HepG2 (cell line): ENCODE data around the gene MPPE1. TPM values are rescaled to one million over a fixed set of nuclear protein-coding genes. Genes with fewer than 3 reads are reported as not detected.
A peak's percentile ranks its signal among the peaks of the same experiment; 100 is the strongest.

Experiments
- ADNP ChIP-seq: sonication (generic); formaldehyde crosslinking; IDR thresholded peaks from 2 replicates; pipeline ENCODE4 v1.4.0; 2020; ENCODE audit warnings: missing genetic modification reagents
- ELF4 ChIP-seq: sonication (generic); formaldehyde crosslinking; IDR thresholded peaks from 2 replicates; pipeline ENCODE4 v1.5.0; 2020; ENCODE audit warnings: missing genetic modification reagents, mild to moderate bottlenecking, moderate library complexity, borderline replicate concordance
- HCFC1 ChIP-seq: fragments of 150-350 bp; IDR thresholded peaks from 2 replicates; pipeline ENCODE4 v1.6.1; 2014; ENCODE audit warnings: low read depth, low read length
- IKZF4 ChIP-seq: sonication (generic); formaldehyde crosslinking; IDR thresholded peaks from 2 replicates; pipeline ENCODE4 v1.5.1; 2020; ENCODE audit warnings: borderline replicate concordance, mild to moderate bottlenecking, low read depth, missing genetic modification reagents; ENCODE audit errors: not compliant biosample characterization
- MED8 ChIP-seq: sonication (generic); formaldehyde crosslinking; IDR thresholded peaks from 2 replicates; pipeline ENCODE4 v1.8.1; 2023; ENCODE audit warnings: mild to moderate bottlenecking, missing genetic modification reagents; ENCODE audit not compliant: insufficient replicate concordance
- NR2C2 ChIP-seq: sonication (generic); formaldehyde crosslinking; IDR thresholded peaks from 2 replicates; pipeline ENCODE4 v1.4.0; 2020; ENCODE audit warnings: missing genetic modification reagents, mild to moderate bottlenecking, moderate library complexity, borderline replicate concordance
- SOX5 ChIP-seq: IDR thresholded peaks from 2 replicates; pipeline ENCODE4 v1.6.1; 2016; ENCODE audit warnings: borderline replicate concordance
- SP4 ChIP-seq: sonication (generic); formaldehyde crosslinking; IDR thresholded peaks from 2 replicates; pipeline ENCODE4 v1.8.1; 2023; ENCODE audit warnings: mild to moderate bottlenecking, missing genetic modification reagents
- TCF12 ChIP-seq, 2 experiments: fragments of 450-650 bp in 1 of 2; sonication (generic) in 1 of 2; formaldehyde crosslinking in 1 of 2; IDR thresholded peaks; 2 replicates each; pipeline versions ENCODE4 v1.6.1 to v1.8.0; 2017 to 2022; ENCODE audit warnings: antibody characterized with exemption in 1 of 2, mild to moderate bottlenecking in 1 of 2, missing genetic modification reagents in 1 of 2, moderate library complexity in 1 of 2
- U2AF2 ChIP-seq: fragments of 200-400 bp; formaldehyde crosslinking; IDR thresholded peaks from 2 replicates; pipeline ENCODE4 v1.6.1; 2017; ENCODE audit warnings: low read depth, mild to moderate bottlenecking, low read length
- XBP1 ChIP-seq: sonication (generic); formaldehyde crosslinking; IDR thresholded peaks from 2 replicates; pipeline ENCODE4 v1.5.0; 2020; ENCODE audit warnings: missing genetic modification reagents
- ZKSCAN1 ChIP-seq: fragments of 150-350 bp; IDR thresholded peaks from 2 replicates; pipeline ENCODE4 v1.6.1; 2014; ENCODE audit warnings: low read length
- ZNF121 ChIP-seq: sonication (generic); formaldehyde crosslinking; IDR thresholded peaks from 2 replicates; pipeline ENCODE4 v1.5.0; 2020; ENCODE audit warnings: mild to moderate bottlenecking, missing genetic modification reagents
- ZNF335 ChIP-seq: sonication (generic); formaldehyde crosslinking; IDR thresholded peaks from 2 replicates; pipeline ENCODE4 v1.4.0; 2020; ENCODE audit warnings: missing genetic modification reagents
- ZNF44 ChIP-seq: sonication (generic); formaldehyde crosslinking; IDR thresholded peaks from 2 replicates; pipeline ENCODE4 v1.5.1; 2020; ENCODE audit warnings: mild to moderate bottlenecking, missing genetic modification reagents
- ZNF468 ChIP-seq: sonication (generic); formaldehyde crosslinking; IDR thresholded peaks from 2 replicates; pipeline ENCODE4 v1.8.0; 2022; ENCODE audit warnings: mild to moderate bottlenecking, moderate library complexity, missing genetic modification reagents
- ZNF572 ChIP-seq: sonication (generic); formaldehyde crosslinking; IDR thresholded peaks from 2 replicates; pipeline ENCODE4 v1.5.1; 2020; ENCODE audit warnings: mild to moderate bottlenecking, missing genetic modification reagents
- ZNF652 ChIP-seq: IDR thresholded peaks from 2 replicates; pipeline ENCODE4 v1.6.1; 2016; ENCODE audit warnings: low read depth, borderline replicate concordance
- polyA plus RNA-seq, 8 experiments: library from polyadenylated mRNA; depleted of rRNA in 3 of 8; stranded (reverse) in 7 of 8; unstranded in 1 of 8; fragments of >200 nt; fragmentation: Illumina TruSeq in 4 of 8; extraction: Trizol in 4 of 8; gene quantifications; 2 replicates each; pipeline versions ENCODE4 v1.2.1 to v1.2.3, GENCODE V29; 2011 to 2016; ENCODE audit warnings: low read depth in 4 of 8, missing spikeins in 1 of 8, mixed read lengths in 1 of 8; ENCODE audit not compliant: insufficient read depth in 1 of 8
- total RNA-seq, 5 experiments: library from RNA; depleted of rRNA; stranded (reverse); fragments of >200 nt; fragmentation: Illumina TruSeq; extraction: Trizol; gene quantifications; 2 replicates each; pipeline ENCODE4 v1.2.3, GENCODE V29; 2016; ENCODE audit warnings: low read depth in 1 of 5
- TF ChIP-seq, protein P1 (sequence below), 2 experiments: sonication (generic) in 1 of 2; formaldehyde crosslinking in 1 of 2; IDR thresholded peaks; 2 replicates each; pipeline versions ENCODE4 v1.4.0 to v1.6.1; 2016 to 2020; ENCODE audit warnings: borderline replicate concordance in 1 of 2, low read depth in 1 of 2, mild to moderate bottlenecking in 1 of 2, missing genetic modification reagents in 1 of 2
- TF ChIP-seq, protein P2 (sequence below): IDR thresholded peaks from 2 replicates; pipeline ENCODE4 v1.6.1; 2016; ENCODE audit warnings: missing biosample characterization, missing genetic modification reagents, low read depth
- TF ChIP-seq, protein P3 (sequence below), 2 experiments: sonication (generic) in 1 of 2; formaldehyde crosslinking in 1 of 2; IDR thresholded peaks; 2 replicates each; pipeline versions ENCODE4 v1.5.1 to v1.6.1; 2011 to 2020; ENCODE audit warnings: borderline replicate concordance in 1 of 2, low read depth in 1 of 2, low read length in 1 of 2, mild to moderate bottlenecking in 1 of 2, missing genetic modification reagents in 1 of 2, moderate library complexity in 1 of 2

MPPE1 gene
- total and polyA plus RNA-seq, 2 of the 13 experiments (the other 11 are each of a cell fraction or from before 2014, with no cell fraction given), result 9.6 to 11.9 TPM

DNA sequence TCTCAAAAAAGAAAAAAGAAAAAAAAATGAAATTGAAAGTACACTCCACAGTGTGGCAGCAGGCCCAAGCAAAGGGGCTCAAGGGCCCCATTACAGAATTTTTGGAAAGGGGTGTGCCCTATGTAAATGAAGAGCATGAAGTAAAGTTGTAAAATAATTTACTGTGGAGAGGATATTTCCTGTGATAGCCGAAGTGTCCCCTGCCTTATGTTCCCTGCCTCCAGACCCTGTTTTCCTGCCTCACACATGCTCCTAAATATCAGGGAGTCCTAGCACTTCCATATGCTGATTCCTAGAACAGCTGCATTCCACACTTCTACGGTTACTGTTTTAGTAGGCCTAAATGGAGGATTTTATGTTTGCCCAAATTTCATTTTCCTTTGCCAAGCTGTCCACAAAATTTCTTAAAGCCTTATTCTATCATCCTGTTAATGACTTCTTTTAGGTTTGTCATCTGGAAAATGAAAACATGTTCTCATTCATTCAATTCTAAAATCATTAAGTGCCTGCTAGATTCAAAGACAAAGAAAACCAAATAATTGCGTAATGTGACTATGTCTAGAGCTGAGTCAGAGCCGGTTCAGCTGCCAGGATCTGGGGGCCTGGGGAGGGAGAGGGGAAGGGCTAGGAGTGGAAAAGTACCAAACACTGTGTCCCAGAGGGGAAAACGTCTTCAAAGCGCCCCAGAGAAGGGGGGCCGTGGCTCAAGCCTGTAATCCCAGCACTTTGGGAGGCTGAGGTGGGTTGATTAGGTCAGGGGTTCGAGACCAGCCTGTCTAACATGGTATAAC lies 47.3 kb upstream of the MPPE1 start (continued):
- TF ChIP-seq ZNF468 (CRISPR knock-in tag), result no peak
- TF ChIP-seq NR2C2 (CRISPR knock-in tag), result no peak
- TF ChIP-seq ZNF121 (CRISPR knock-in tag), result no peak
- TF ChIP-seq ADNP (CRISPR knock-in tag), result no peak
- TF ChIP-seq, protein P1, sequence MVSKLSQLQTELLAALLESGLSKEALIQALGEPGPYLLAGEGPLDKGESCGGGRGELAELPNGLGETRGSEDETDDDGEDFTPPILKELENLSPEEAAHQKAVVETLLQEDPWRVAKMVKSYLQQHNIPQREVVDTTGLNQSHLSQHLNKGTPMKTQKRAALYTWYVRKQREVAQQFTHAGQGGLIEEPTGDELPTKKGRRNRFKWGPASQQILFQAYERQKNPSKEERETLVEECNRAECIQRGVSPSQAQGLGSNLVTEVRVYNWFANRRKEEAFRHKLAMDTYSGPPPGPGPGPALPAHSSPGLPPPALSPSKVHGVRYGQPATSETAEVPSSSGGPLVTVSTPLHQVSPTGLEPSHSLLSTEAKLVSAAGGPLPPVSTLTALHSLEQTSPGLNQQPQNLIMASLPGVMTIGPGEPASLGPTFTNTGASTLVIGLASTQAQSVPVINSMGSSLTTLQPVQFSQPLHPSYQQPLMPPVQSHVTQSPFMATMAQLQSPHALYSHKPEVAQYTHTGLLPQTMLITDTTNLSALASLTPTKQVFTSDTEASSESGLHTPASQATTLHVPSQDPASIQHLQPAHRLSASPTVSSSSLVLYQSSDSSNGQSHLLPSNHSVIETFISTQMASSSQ (IDR thresholded peaks at IDR 0.05; ENCODE audit: low read depth), result no peak
- TF ChIP-seq, protein P1 (CRISPR knock-in tag; IDR thresholded peaks at IDR 0.05; ENCODE audit: borderline replicate concordance), result no peak
- TF ChIP-seq IKZF4 (CRISPR knock-in tag), result no peak
- no peak for TF ChIP-seq ZKSCAN1
- no peak for TF ChIP-seq TCF12 (IDR thresholded peaks at IDR 0.05)
- TF ChIP-seq TCF12 (CRISPR knock-in tag; IDR thresholded peaks at IDR 0.05), result no peak
- TF ChIP-seq, protein P2, sequence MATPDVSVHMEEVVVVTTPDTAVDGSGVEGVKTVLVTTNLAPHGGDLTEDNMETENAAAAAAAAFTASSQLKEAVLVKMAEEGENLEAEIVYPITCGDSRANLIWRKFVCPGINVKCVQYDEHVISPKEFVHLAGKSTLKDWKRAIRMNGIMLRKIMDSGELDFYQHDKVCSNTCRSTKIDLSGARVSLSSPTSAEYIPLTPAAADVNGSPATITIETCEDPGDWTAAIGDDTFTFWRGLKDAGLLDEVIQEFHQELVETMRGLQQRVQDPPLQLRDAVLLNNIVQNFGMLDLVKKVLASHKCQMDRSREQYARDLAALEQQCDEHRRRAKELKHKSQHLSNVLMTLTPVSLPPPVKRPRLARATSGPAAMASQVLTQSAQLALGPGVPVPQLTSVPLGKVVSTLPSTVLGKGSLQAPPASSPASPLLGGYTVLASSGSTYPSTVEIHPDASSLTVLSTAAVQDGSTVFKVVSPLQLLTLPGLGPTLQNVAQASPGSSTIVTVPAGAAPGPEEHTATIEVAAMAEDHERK (CRISPR knock-in tag), result no peak
- no peak for TF ChIP-seq ELF4 (CRISPR knock-in tag)
- TF ChIP-seq HCFC1, result no peak
- TF ChIP-seq U2AF2, result no peak
- TF ChIP-seq, protein P3, sequence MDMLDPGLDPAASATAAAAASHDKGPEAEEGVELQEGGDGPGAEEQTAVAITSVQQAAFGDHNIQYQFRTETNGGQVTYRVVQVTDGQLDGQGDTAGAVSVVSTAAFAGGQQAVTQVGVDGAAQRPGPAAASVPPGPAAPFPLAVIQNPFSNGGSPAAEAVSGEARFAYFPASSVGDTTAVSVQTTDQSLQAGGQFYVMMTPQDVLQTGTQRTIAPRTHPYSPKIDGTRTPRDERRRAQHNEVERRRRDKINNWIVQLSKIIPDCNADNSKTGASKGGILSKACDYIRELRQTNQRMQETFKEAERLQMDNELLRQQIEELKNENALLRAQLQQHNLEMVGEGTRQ (IDR thresholded peaks at IDR 0.05; ENCODE audit: low read depth, low read length), result no peak
- TF ChIP-seq, protein P3 (CRISPR knock-in tag; IDR thresholded peaks at IDR 0.05; ENCODE audit: borderline replicate concordance), result no peak
- no peak for TF ChIP-seq ZNF572 (CRISPR knock-in tag)
- TF ChIP-seq ZNF335, result no peak
- no peak for TF ChIP-seq MED8 (CRISPR knock-in tag)
- no peak for TF ChIP-seq ZNF44 (CRISPR knock-in tag)
- TF ChIP-seq ZNF652 (CRISPR knock-in tag), result no peak
- TF ChIP-seq SOX5 (CRISPR knock-in tag), result peak; percentile 58; the same call in 1 of the 2 replicates
- no peak for TF ChIP-seq SP4 (CRISPR knock-in tag)
- TF ChIP-seq XBP1 (CRISPR knock-in tag), result no peak
